ENCODE data around the gene ADAM12.
"Not testable (repeated sequence)": the region's sequence is repeated elsewhere in the genome, so short reads cannot be mapped to it uniquely, and the experiment has no call there.

The ADAM12 gene

DNA sequence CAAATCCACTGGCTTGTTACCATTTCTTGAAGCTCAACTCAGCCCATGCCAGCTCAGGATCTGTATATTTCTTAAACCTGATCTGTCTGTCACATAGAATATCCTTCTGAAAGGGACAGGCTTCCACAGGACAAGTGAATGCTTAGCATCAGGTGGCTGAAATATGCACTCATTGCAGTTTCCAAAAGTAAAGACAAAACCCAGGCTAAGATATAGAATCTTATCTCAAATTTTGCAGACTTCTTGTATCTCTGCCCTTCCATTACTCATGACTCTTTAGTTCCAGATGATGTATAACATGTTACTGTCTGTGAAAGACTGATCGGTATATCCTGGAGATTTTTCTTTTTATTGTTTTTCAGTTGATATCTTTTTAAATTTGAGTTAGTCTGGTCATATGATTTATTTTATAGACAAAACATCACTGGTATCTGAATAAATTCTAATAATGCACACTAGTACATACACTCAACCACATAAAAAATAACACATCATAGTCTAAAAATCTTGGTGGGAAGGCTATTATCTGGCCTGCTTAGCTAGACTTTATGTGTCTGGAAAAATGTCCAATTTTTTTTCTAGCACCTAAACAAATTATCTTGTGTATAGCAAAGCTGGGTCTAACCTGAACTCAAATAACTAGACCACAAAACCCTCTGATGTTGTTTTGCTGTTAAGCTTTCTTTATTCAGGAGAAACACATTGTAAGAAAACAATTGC lies 182.6 kb downstream of the ADAM12 start:
- DNase-seq = no peak

DNA sequence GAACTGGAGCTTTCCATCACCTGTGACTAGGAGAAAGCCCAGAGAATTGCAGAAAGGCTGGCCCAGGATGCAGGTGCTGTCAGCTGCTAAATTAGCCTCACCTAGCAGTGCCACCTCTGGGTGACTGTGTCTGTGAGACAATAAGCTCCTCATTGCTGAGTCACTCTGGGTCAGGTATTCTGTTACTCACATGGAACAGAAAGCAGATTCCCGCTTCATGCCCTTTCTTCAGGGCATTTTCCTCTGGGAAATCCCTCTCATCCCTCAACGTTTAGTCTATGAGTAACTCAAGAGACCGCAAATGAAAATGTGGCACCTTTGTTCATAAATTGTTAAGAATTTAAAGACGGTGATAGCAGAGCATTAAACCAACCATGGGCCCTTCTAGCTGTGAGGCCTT lies 184.0 kb downstream of the ADAM12 start:
- no peak for DNase-seq

DNA sequence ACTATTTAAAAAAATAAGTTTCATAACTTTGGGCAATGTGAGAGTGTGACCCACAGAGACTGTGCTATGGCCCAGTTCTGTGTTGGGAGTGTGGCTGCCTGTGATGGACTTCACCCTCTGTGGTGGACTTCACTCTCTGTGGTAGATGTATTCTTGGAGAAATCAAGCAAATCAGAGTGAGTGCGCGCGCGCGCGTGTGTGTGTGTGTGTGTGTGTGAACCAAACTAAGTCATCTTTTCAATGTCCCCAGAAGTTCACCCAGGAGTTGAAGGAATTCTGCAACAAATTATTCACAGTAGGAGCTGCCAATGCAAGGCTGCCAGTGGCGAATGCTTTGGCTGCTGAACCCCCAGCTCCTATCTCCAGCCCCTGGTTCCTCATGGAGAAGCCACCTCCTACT lies 184.5 kb downstream of the ADAM12 start:
- no peak for DNase-seq

DNA sequence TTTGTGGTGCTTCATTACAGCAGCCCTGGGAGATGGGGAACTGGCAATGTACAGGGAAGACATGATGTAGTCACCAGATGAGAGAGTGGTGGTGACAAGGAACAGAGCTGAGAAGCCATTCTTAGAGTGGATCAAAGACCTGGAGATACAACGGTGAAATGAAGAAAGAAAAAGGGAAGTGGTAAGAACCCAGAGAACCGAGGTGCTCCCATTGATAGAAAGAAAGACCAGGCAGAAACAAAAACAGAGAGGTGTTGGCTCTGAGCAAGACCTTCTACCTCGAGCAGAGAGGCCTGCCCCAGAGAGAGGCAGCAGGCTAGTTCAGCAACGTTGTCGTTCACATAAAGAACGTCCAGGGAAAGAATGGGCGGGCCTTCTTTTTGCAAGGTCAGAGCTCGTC lies 186.7 kb downstream of the ADAM12 start:
- no peak for DNase-seq

DNA sequence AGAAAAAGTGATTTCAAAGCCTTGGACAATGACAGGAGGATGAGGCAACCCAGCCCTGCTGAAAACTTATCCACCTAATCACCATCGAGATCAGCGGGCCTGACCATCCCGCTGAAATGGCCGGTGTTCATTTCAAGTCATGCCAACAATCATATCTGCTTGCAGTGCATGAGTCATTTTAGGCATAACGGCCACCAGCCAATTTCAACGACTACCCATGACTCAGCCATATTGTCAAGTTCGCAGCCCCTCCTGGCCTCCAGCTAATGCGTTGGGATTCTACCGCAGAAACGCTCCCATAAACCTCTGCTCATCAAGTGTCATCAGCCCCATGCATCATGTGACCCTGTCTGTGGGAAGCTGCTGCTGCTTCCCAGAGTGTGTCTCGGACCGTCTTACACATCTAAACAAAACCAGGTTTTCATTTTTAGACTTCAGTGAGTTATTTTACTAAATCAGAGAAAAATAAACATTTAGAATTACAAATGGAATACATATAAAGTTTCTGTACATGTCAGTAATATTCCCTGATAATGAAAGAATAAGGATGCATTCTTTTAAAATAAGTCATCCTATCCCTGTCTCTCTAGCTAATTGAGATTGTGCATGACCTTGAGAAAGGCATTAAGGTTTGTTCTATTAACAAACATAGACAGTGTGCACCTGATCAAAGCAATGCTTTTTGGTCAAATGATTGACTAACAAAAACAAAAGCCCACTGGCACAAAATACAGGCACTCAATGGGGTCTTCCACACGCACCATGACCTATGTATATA lies 188.9 kb downstream of the ADAM12 start:
- DNase-seq = no peak

DNA sequence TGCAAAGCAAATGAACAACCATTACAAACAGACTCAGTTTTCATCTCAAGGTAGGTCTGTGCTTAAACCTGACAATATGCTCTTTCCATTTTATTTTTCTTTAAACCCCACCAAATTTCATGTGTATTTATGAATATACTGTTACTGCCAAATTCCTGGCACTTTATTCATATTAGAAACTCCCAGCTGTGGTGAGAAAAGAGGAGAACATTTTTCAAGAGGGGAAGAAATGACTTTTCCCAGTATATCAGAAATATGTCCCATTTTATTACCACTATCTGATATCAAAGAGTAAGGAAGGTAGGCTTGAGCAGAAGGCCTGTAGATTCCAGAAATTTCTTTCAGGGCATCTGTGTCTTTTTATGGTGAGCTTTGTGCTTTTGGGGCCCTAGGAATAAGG lies 189.6 kb downstream of the ADAM12 start:
- no peak for DNase-seq

DNA sequence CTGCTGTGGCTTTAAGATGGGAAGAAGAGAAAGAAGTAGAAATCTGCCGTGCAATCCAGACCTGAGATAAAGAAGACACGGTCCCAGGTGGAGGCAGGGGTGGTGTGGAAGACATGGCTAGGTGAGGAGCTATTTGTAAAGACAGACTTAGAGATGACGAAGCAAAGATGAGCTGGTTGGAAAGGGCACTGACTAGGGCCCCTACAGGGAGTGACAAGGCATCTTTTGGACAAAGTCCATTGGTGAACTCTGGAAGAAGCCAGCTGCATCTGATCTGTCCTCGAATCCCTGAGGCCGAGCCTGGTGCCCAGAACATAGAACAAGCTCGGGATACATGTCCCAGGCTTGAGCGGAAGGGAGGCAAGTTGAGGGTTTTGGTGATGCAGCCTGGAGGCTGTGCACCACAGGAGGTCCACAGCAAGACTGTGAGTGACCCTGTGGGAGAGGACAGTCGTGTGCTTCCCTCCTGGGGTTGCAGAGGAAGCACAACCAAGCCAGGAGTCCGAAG lies 191.2 kb downstream of the ADAM12 start:
- DNase-seq = no peak

DNA sequence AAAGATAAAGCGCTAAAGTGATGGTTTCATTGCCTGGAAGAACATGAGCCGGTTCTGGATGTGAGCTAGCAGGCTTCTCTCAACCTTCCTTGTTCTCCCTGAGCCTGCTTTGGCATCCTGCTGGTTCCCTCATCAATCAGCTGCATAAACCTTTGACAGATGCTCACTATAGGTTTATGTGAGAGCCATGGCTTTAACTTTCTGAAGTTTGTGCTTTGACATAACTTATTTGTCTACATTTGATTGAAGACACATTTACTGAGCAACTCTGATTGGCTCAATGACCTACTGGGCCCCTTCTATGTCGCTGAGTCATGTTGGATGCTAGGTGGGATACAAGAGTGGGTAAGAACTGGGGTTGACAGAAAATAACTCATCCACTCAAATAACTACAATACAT lies 192.0 kb downstream of the ADAM12 start:
- no peak for DNase-seq

DNA sequence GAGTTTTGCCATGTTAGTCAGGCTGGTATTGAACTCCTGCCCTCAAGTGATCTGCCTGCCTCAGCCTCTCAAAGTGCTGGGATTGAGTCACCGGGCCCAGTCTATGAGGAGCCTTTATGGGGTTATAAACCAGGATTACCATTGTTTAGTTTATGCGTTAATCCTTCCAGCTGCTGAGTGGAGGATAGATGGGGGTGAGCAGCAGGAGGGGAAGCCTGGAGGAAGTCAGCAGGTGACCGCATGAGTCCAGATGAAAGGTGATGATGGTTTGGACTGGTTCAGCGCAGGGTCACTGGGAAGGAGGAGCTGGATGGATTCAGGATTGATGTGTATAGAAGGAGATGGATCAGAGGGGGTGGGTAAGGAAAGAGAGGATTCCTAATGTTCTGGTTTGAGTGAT lies 197.1 kb downstream of the ADAM12 start:
- DNase-seq = no peak

DNA sequence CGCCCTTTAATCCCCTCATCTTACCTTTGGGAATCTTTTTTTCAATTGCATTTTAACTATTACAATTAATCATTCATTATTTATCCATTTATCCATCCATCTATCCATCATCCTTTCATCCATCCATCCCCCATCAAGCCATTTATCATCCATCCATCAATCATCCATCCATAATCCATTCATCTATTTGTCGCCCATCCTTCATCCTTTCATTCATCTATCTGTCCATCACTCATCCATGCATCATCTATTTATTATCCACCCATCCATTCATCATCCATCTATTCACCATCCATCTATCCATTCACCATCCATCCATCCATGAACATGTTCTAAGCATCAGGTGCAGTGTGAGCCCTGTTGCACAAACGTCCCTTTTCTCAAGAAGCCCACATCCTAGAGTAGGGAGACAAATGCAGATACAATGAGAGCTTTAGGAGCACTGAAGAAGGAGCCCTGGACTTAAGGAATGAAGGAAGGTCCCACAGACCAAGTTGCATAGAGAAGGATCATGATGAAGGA lies 199.5 kb downstream of the ADAM12 start:
- no peak for DNase-seq

DNA sequence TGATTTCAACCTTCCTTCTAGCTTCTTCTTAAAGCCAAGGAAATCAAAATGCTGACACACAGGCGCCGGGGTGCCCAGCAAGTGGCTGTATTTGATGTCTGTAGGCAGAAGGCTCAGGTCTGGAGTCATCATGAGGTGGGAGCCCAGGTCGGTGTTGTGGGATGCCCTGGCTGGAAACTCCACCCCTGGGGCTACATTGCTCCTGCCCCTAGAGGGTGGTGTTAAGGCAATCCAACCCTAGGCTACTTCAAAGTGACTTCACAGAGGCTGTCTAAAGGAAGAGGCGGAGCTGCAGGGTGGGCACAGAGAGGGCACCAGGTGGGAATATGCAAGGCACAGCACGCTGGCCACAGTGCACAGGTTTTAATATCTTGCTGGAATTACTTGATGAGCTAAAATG lies 200.9 kb downstream of the ADAM12 start:
- DNase-seq = no peak

DNA sequence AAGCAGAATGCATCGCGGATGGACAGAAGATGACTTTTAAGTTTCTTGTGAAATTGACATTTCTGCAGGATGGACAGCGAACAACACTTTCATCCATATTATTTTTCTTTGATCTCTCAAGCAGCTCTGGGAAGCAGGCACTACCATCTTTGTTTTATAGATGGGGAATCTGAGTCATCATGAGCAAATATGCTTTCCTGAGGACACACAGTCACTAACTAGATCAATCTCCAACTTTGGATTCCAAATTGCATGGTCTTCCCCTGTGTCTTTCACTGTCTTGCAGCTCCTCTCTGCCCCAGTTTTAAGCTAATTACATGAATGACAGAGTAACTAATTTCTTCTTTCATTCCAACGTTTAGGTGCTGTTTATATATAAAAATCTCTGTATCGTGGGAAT lies 201.5 kb downstream of the ADAM12 start:
- DNase-seq = no peak

DNA sequence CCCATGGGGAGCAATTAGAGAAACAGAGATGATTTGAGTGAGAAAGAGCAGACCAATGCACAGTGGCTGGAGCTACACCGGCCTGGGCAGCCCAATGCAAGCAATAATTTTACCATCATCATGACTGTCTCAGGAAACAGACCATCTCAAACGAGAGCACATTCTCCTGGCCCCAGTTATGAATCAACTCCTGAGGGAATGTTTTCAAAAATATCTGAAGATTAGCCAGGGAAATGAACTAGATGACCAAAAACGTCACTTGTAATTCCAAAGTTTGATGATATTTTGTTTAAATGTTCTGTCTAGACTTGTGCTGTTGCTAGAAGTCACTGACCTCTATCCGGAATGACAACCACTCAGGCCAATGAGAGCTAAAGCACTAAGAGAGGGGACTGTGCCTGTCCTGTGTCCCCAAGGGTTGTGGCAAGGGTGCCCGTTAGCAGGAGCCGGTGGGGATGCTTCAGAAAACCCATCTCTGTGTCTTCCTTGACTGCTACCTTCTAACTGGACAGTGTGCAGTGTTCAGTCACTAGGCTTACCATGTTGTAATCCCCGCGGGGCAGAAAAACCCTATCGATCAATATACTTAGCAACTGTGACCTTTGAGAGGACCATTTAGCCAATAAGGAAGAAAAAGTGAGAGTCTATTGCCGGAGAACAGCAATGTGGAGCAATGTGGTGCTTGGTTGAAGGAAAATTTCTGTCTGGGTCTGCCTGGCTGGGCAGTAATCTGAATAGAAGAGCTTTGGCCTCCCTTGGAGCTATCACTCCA lies 202.4 kb downstream of the ADAM12 start:
- no peak for DNase-seq

DNA sequence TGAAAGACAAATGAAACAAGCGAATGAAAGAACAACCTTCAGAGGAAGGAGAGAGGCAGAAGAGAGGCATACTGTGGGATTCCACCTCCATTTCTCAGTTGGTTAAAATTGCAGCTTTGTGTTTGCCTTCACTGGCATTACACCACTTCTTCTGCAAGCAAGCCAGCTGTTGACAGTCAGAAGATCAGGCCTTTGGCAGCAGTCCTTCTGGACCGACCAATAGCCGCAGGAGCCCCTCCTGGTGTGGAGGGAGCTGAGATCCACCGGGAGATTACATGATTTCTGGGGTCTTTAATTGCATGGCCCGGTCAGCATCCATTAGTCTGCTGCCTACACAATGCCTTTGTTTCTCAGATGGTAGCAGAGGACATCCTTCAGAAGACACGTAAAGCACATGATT lies 206.7 kb downstream of the ADAM12 start:
- no peak for DNase-seq

DNA sequence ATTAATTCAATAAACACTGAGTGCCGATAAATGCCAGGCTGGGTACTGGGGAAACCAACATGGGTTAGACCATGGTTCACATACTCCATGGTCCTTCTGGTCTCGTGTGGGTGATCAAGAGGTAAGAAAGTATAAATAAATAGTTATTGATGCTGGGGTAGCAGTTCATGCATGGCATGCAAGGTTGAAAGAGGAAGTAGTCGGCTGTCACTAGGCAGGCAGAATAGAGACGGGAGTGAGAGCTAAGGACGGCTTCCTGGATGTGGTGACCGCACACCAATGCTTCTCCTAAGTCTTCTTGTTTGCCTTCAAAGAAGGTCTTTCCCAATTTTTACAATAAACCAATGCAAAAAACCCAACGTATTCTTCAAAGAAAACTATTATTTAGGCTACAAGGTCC lies 208.6 kb downstream of the ADAM12 start:
- no peak for DNase-seq

DNA sequence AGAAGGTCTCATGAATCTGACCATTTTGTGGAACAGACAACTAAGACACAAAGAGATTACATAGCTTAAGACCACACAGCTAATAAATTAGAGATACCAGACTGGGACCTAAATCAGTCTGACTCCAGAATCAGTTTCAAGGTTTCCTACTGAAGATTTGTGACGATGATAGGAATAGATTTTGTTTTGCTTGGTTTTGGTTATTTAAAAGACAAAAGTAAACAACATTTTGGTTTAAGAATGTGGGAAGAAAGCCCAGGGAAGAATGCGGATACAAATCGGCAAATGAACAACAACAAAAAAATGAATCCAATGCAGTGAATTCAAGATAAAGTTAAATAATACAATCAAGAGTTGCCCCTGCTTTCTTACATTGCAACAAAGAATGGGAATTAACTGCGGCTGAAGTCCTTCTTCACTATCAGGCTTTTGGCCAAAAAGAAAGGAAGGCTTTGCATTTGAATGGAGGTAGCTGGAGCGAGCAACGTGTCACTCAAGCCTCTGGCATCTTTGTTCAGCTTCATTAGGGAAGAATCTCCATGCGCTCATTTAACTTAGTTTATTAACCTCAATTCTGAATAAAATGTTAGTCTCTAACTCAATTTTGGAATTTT lies 210.8 kb downstream of the ADAM12 start:
- DNase-seq = no peak

DNA sequence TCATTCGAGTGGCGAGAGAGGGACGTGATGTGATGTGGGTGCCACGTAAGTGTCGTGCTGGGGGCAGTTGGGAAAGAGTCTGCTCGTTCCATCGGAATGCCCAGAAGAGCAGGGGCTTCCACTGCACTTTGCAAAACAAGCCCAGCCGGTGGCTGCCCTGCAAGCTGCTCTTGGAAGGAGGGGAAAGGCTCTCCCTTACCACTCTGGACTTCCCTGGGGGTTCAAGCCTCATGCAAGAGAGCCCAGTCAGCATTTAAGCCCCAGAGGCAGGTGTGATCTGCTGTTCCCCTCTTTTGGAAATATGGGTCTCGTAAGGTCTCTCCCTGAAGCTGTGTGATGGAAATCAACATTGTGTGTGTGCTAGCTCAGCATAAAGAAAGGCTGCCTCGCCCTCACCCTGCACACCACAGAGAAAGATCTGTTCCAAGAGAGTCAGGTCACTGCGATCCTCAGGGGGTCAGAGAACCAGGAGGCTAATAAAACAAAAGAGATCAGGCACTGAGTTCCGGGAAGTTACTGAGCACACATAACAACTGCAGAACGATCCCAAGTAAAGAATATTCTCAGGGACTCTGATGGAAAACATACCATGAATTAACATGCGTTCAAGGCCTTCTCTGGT lies 212.5 kb downstream of the ADAM12 start:
- no peak for DNase-seq

DNA sequence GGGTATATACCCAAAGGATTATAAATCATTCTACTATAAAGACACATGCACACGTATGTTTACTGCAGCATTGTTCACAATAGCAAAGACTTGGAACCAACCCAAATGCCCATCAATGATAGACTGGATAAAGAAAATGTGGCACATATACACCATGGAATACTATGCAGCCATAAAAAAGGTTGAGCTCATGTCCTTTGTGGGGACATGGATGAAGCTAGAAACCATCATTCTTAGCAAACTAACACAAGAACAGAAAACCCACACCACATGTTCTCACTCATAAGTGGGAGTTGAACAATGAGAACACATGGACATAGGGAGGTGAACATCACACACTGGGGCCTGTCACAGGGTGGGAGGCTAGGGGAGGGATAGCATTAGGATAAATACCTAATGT lies 215.5 kb downstream of the ADAM12 start:
- not testable (repeated sequence) for DNase-seq

DNA sequence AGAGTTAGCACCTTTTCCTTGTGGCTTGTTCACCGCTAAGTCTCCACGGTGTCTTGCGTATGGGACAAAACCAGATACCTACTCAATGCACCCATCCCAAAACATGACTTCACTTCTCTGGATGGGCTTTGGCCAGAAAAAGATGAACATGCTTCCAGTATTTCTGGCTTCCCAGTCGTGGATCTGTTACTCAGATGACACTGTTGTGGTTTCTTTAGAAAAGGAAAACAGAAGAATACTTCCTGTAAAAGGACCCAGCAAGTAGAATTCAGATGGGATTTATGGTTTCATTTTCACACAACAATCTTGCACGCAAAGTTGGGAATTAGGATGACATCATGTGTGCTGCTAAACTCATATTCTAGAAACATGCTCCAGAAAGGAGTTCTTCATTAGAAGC lies 216.7 kb downstream of the ADAM12 start:
- DNase-seq = no peak

DNA sequence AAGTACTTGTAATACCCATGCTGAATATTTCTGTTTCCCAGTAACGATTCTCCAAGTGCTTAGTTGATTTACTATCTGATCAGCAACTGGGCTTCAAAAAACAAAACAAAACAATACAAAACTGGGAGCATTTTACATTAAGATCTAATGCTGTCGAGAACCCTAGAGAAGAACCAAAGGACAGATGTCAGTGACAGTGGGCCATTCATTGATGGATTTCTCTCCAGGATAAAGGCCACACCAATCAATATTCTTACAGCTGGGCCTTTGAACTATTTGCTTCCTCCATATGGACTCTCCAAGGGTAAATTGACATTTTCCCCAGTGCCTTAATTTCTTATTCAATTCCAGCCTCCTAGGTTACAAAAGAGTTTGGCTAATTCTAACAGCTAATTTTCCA lies 217.5 kb downstream of the ADAM12 start:
- no peak for DNase-seq

DNA sequence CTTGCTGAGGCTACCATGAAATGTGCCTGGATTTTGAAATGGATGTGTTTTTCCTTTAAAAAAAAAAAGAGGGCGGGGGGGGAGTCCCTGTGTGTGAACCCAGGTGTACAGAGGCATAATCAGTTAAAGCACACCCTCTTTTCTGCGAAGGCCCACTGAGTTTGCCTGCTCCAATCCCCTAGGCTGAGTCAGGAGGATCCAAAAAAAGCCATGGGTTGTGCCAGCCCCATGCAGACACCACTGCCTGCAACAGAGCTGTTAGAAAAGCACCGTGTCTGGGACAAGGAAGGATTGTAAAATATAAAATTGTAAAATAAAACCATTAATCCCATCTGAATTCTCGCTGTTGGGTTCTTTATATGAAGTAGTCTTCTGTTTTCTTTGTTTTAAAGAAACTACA lies 217.9 kb downstream of the ADAM12 start:
- no peak for DNase-seq

DNA sequence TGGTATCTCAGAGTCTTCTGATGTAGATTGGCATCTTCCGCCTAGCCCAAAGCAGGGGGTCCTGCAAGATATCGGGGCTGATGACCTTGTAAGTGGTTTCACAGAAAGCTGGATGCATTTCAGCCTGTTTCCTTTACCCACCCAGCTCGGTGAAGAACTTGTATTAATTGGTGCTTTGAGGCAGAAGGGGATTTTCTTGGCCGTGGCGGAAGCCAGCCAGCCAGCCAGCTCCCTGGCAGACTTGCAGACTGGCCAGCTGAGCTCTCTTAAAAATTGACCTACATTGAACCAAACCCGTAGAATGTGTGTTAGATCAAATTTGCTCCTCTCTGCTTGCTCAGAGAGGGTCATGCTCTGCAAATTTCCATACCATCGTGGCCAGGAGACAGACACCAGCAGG lies 218.4 kb downstream of the ADAM12 start:
- DNase-seq = no peak

DNA sequence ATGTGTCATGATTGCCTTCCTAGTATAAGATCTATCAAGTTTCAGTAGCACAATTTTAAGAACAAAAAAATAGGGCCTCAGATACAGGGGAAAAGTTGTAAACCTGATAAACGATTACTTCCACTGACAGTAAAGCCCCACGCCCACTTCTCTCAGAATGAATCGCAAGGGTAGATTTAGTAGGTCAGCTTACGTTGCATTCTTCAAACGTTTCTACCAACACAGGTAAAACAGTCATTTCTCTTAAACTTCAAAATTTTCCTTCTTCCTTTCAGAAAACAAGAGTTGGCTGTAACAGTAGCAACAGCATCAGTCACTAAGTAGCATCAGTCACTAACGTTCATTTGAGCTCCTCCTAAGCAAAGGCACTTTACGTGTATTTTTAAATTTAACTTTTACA lies 221.5 kb downstream of the ADAM12 start:
- DNase-seq = no peak
